Measurements from ENCODE around the gene SPIRE1. TPM values are rescaled to one million over a fixed set of nuclear protein-coding genes. Genes with fewer than 3 reads are reported as not detected.

The SPIRE1 gene
- total RNA-seq, 2 experiments from 2014 or later = 1.3 to 1.7 TPM

GRCh38 chr18:12462242-12462641 lies 195.7 kb downstream of the SPIRE1 start:
- no peaks in the 10 kb centered on the region for H3K4me1 Mint-ChIP-seq (ENCODE audit: low read depth)
- no peak overlapping the region for H3K4me3 Mint-ChIP-seq
- H3K27ac Mint-ChIP-seq = no peak overlapping the region
- intact Hi-C loops (cut with micrococcal nuclease) = no loop called here
- no peaks in the 10 kb centered on the region for H3K9me3 Mint-ChIP-seq
- no peaks in the 10 kb centered on the region for H3K27me3 Mint-ChIP-seq (ENCODE audit: low read depth)
- no peak for DNase-seq
- CTCF ChIA-PET = interaction anchor here (1.5 kb wide), 1 partner anchor 16 kb away, joined by 4 read pairs; no protein-coding TSS in a partner anchor
- no peaks in the 10 kb centered on the region for H3K36me3 Mint-ChIP-seq (ENCODE audit: low read depth)

GRCh38 chr18:12461326-12461725 lies 196.6 kb downstream of the SPIRE1 start:
- no peak for DNase-seq
- H3K4me1 Mint-ChIP-seq (ENCODE audit: low read depth) = no peaks in the 10 kb centered on the region
- no peak overlapping the region for H3K27ac Mint-ChIP-seq
- intact Hi-C loops (cut with micrococcal nuclease) = no loop called here
- H3K27me3 Mint-ChIP-seq (ENCODE audit: low read depth) = no peaks in the 10 kb centered on the region
- H3K4me3 Mint-ChIP-seq = no peak overlapping the region
- no peaks in the 10 kb centered on the region for H3K36me3 Mint-ChIP-seq (ENCODE audit: low read depth)
- CTCF ChIA-PET = interaction anchor here (1.2 kb wide), 1 partner anchor 16 kb away, joined by 3 read pairs; no protein-coding TSS in a partner anchor
- H3K9me3 Mint-ChIP-seq = no peaks in the 10 kb centered on the region

GRCh38 chr18:12460874-12461273 lies 197.0 kb downstream of the SPIRE1 start:
- no peak overlapping the region for H3K27ac Mint-ChIP-seq
- no peak for DNase-seq
- no peaks in the 10 kb centered on the region for H3K4me1 Mint-ChIP-seq (ENCODE audit: low read depth)
- no peaks in the 10 kb centered on the region for H3K9me3 Mint-ChIP-seq
- CTCF ChIA-PET = interaction anchor here (0.6 to 1.2 kb wide), 3 partner anchors 15 to 68 kb away, joined by 3 to 5 read pairs (median 3); no protein-coding TSS in a partner anchor
- no peaks in the 10 kb centered on the region for H3K27me3 Mint-ChIP-seq (ENCODE audit: low read depth)
- intact Hi-C loops (cut with micrococcal nuclease) = no loop called here
- H3K36me3 Mint-ChIP-seq (ENCODE audit: low read depth) = no peaks in the 10 kb centered on the region
- no peak overlapping the region for H3K4me3 Mint-ChIP-seq

- DNase-seq = no peak
- H3K27me3 Mint-ChIP-seq (ENCODE audit: low read depth) = no peaks in the 10 kb centered on the region
- H3K27ac Mint-ChIP-seq = no peak overlapping the region
- H3K4me3 Mint-ChIP-seq = no peak overlapping the region
- intact Hi-C loops (cut with micrococcal nuclease) = no loop called here
- CTCF ChIA-PET = no interaction called here
- H3K9me3 Mint-ChIP-seq = no peaks in the 10 kb centered on the region
- H3K4me1 Mint-ChIP-seq (ENCODE audit: low read depth) = no peaks in the 10 kb centered on the region
- no peaks in the 10 kb centered on the region for H3K36me3 Mint-ChIP-seq (ENCODE audit: low read depth)
Measured at GRCh38 chr18:12458771-12459170, 199.1 kb downstream of the SPIRE1 start.

GRCh38 chr18:12456441-12456840 lies 201.5 kb downstream of the SPIRE1 start:
- no peaks in the 10 kb centered on the region for H3K36me3 Mint-ChIP-seq (ENCODE audit: low read depth)
- no peaks in the 10 kb centered on the region for H3K27me3 Mint-ChIP-seq (ENCODE audit: low read depth)
- no peaks in the 10 kb centered on the region for H3K4me1 Mint-ChIP-seq (ENCODE audit: low read depth)
- intact Hi-C loops (cut with micrococcal nuclease) = no loop called here
- DNase-seq = no peak
- H3K4me3 Mint-ChIP-seq = no peak overlapping the region
- no peaks in the 10 kb centered on the region for H3K9me3 Mint-ChIP-seq
- H3K27ac Mint-ChIP-seq = no peak overlapping the region
- CTCF ChIA-PET = no interaction called here

- intact Hi-C loops (cut with micrococcal nuclease) = no loop called here
- Mint-ChIP-seq H3K27me3 (ENCODE audit: low read depth) (no peaks in the 10 kb centered on the region), H3K4me3 (no peak overlapping the region), H3K4me1 (ENCODE audit: low read depth) (no peaks in the 10 kb centered on the region), H3K9me3 (no peaks in the 10 kb centered on the region), H3K27ac (no peak overlapping the region), H3K36me3 (ENCODE audit: low read depth) (no peaks in the 10 kb centered on the region)
- DNase-seq = no peak
- CTCF ChIA-PET = no interaction called here
Measured at GRCh38 chr18:12455496-12455895, 202.4 kb downstream of the SPIRE1 start.

- DNase-seq = no peak
- Mint-ChIP-seq H3K4me3 (no peak overlapping the region), H3K9me3 (no peaks in the 10 kb centered on the region), H3K27me3 (ENCODE audit: low read depth) (no peaks in the 10 kb centered on the region), H3K27ac (no peak overlapping the region), H3K36me3 (ENCODE audit: low read depth) (peaks cover 1% of the 10 kb centered on the region), H3K4me1 (ENCODE audit: low read depth) (no peaks in the 10 kb centered on the region)
- intact Hi-C loops (cut with micrococcal nuclease) = no loop called here
- CTCF ChIA-PET = interaction anchor here (0.6 kb wide), 3 partner anchors 25 to 294 kb away, joined by 3 to 5 read pairs (median 3); no protein-coding TSS in a partner anchor
Measured at GRCh38 chr18:12452784-12453183, 205.1 kb downstream of the SPIRE1 start.

GRCh38 chr18:12451428-12451827 lies 206.5 kb downstream of the SPIRE1 start:
- H3K36me3 Mint-ChIP-seq (ENCODE audit: low read depth) = peaks cover 1% of the 10 kb centered on the region
- no peak overlapping the region for H3K27ac Mint-ChIP-seq
- no peaks in the 10 kb centered on the region for H3K27me3 Mint-ChIP-seq (ENCODE audit: low read depth)
- no peak overlapping the region for H3K4me3 Mint-ChIP-seq
- intact Hi-C loops (cut with micrococcal nuclease) = no loop called here
- no peaks in the 10 kb centered on the region for H3K4me1 Mint-ChIP-seq (ENCODE audit: low read depth)
- DNase-seq = no peak
- CTCF ChIA-PET = no interaction called here
- H3K9me3 Mint-ChIP-seq = no peaks in the 10 kb centered on the region

GRCh38 chr18:12449051-12449785 lies 208.7 kb downstream of the SPIRE1 start:
- Mint-ChIP-seq H3K9me3 (no peaks in the 10 kb centered on the region), H3K27me3 (ENCODE audit: low read depth) (no peaks in the 10 kb centered on the region), H3K4me3 (no peak overlapping the region), H3K4me1 (ENCODE audit: low read depth) (no peaks in the 10 kb centered on the region), H3K27ac (no peak overlapping the region), H3K36me3 (ENCODE audit: low read depth) (peaks cover 1% of the 10 kb centered on the region)
- intact Hi-C loops (cut with micrococcal nuclease) = no loop called here
- DNase-seq = no peak
- CTCF ChIA-PET = no interaction called here

GRCh38 chr18:12445554-12445953 lies 212.4 kb downstream of the SPIRE1 start:
- intact Hi-C loops (cut with micrococcal nuclease) = no loop called here
- Mint-ChIP-seq H3K4me1 (ENCODE audit: low read depth) (no peaks in the 10 kb centered on the region), H3K9me3 (no peaks in the 10 kb centered on the region), H3K27me3 (ENCODE audit: low read depth) (no peaks in the 10 kb centered on the region), H3K4me3 (no peak overlapping the region), H3K36me3 (ENCODE audit: low read depth) (peaks cover 1% of the 10 kb centered on the region), H3K27ac (no peak overlapping the region)
- CTCF ChIA-PET = interaction anchor here (1.1 to 2.0 kb wide), 3 partner anchors 15 to 53 kb away, joined by 3 to 4 read pairs (median 3); no protein-coding TSS in a partner anchor
- no peak for DNase-seq

- Mint-ChIP-seq H3K9me3 (no peaks in the 10 kb centered on the region), H3K27ac (no peak overlapping the region), H3K27me3 (ENCODE audit: low read depth) (no peaks in the 10 kb centered on the region), H3K4me1 (ENCODE audit: low read depth) (no peaks in the 10 kb centered on the region), H3K36me3 (ENCODE audit: low read depth) (no peaks in the 10 kb centered on the region), H3K4me3 (no peak overlapping the region)
- intact Hi-C loops (cut with micrococcal nuclease) = no loop called here
- CTCF ChIA-PET = no interaction called here
- DNase-seq = no peak
Measured at GRCh38 chr18:12443551-12443950, 214.4 kb downstream of the SPIRE1 start.

GRCh38 chr18:12442946-12443345 lies 215.0 kb downstream of the SPIRE1 start:
- no peak overlapping the region for H3K27ac Mint-ChIP-seq
- H3K4me1 Mint-ChIP-seq (ENCODE audit: low read depth) = no peaks in the 10 kb centered on the region
- no peaks in the 10 kb centered on the region for H3K36me3 Mint-ChIP-seq (ENCODE audit: low read depth)
- H3K9me3 Mint-ChIP-seq = no peaks in the 10 kb centered on the region
- DNase-seq = no peak
- CTCF ChIA-PET = no interaction called here
- intact Hi-C loops (cut with micrococcal nuclease) = no loop called here
- no peak overlapping the region for H3K4me3 Mint-ChIP-seq
- no peaks in the 10 kb centered on the region for H3K27me3 Mint-ChIP-seq (ENCODE audit: low read depth)

- H3K36me3 Mint-ChIP-seq (ENCODE audit: low read depth) = no peaks in the 10 kb centered on the region
- H3K9me3 Mint-ChIP-seq = no peaks in the 10 kb centered on the region
- intact Hi-C loops (cut with micrococcal nuclease) = no loop called here
- no peaks in the 10 kb centered on the region for H3K4me1 Mint-ChIP-seq (ENCODE audit: low read depth)
- H3K27ac Mint-ChIP-seq = no peak overlapping the region
- no peak for DNase-seq
- CTCF ChIA-PET = no interaction called here
- H3K27me3 Mint-ChIP-seq (ENCODE audit: low read depth) = no peaks in the 10 kb centered on the region
- no peak overlapping the region for H3K4me3 Mint-ChIP-seq
Measured at GRCh38 chr18:12441475-12442034, 216.4 kb downstream of the SPIRE1 start.

Measured in activated naive CD4-positive, alpha-beta T cell treated with anti-CD3 and anti-CD28 coated beads for 36 hours (primary cell).